IMR-90 (cell line): Measurements from ENCODE around the gene POLR1D.

Source experiments
- BHLHE40 ChIP-seq: fragments of 150-350 bp; IDR thresholded peaks from 2 replicates; pipeline ENCODE4 v1.6.1; 2016; ENCODE audit warnings: mild to moderate bottlenecking, low read depth, low read length
- CHD1 ChIP-seq: IDR thresholded peaks from 2 replicates; pipeline ENCODE4 v1.6.1; 2012; ENCODE audit warnings: low read depth, low read length, improper control_type of control experiment
- CTCF ChIP-seq: conservative IDR thresholded peaks from 2 replicates; pipeline ENCODE4 v1.5.1; 2012; ENCODE audit warnings: mild to moderate bottlenecking, low read depth, low read length, improper control_type of control experiment
- ELK1 ChIP-seq: fragments of 150-350 bp; IDR thresholded peaks from 2 replicates; pipeline ENCODE4 v1.6.1; 2016; ENCODE audit warnings: low read depth, mild to moderate bottlenecking, low read length, moderate library complexity, borderline replicate concordance
- FOS ChIP-seq: fragments of 150-350 bp; IDR thresholded peaks from 2 replicates; pipeline ENCODE4 v1.6.1; 2016; ENCODE audit warnings: low read depth, low read length
- MAFK ChIP-seq: IDR thresholded peaks from 2 replicates; pipeline ENCODE4 v1.6.1; 2012; ENCODE audit warnings: low read depth, low read length, improper control_type of control experiment
- MXI1 ChIP-seq: IDR thresholded peaks from 2 replicates; pipeline ENCODE4 v1.6.1; 2012; ENCODE audit warnings: low read depth, mild to moderate bottlenecking, low read length, moderate library complexity, borderline replicate concordance
- NFE2L2 ChIP-seq: fragments of 150-350 bp; IDR thresholded peaks from 2 replicates; pipeline ENCODE4 v1.6.1; 2016; ENCODE audit warnings: low read depth, mild to moderate bottlenecking, low read length
- POLR2A ChIP-seq: IDR thresholded peaks from 2 replicates; pipeline ENCODE4 v1.6.1; 2012; ENCODE audit warnings: mild to moderate bottlenecking, low read depth, low read length
- RAD21 ChIP-seq: IDR thresholded peaks from 2 replicates; pipeline ENCODE4 v1.6.1; 2012; ENCODE audit warnings: low read length, improper control_type of control experiment
- RFX5 ChIP-seq: IDR thresholded peaks from 2 replicates; pipeline ENCODE4 v1.8.0; 2012; ENCODE audit warnings: low read depth, mild to moderate bottlenecking, low read length, moderate library complexity
- SMC3 ChIP-seq: fragments of 150-350 bp; IDR thresholded peaks from 2 replicates; pipeline ENCODE4 v1.6.1; 2016; ENCODE audit warnings: low read depth, mild to moderate bottlenecking, antibody characterized with exemption, low read length, moderate library complexity
- USF2 ChIP-seq: fragments of 150-350 bp; IDR thresholded peaks from 2 replicates; pipeline ENCODE4 v1.6.1; 2017; ENCODE audit warnings: mild to moderate bottlenecking, antibody characterized with exemption, low read length, low read depth

- TF ChIP-seq CTCF: no peak
- no peak for TF ChIP-seq SMC3
- TF ChIP-seq NFE2L2: no peak
- no peak for TF ChIP-seq ELK1
- no peak for TF ChIP-seq MAFK
- TF ChIP-seq FOS: no peak
- TF ChIP-seq RAD21: no peak
- no peak for TF ChIP-seq POLR2A
- no peak for TF ChIP-seq BHLHE40
- TF ChIP-seq CHD1: no peak
- no peak for TF ChIP-seq RFX5
- no peak for TF ChIP-seq MXI1
- no peak for TF ChIP-seq USF2
These were observed 43.3 kb upstream of the POLR1D start for GRCh38 chr13:27578121-27579030.
